ENCODE results near the gene TP53I3. TPM values are rescaled to one million over a fixed set of nuclear protein-coding genes. Genes with fewer than 3 reads are reported as not detected.

Gene TP53I3
- total RNA-seq, 2 experiments from 2014 or later: 0.38 to 0.82 TPM

GRCh38 chr2:24082787-24083566 is 1.7 kb downstream of the TP53I3 start:
- peaks cover 15% of the 10 kb centered on the region for H3K4me1 ChIP-seq (ENCODE audit: insufficient read depth, low read length, poor library complexity, severe bottlenecking)
- peak overlapping the region; percentile 80 for H3K4me2 ChIP-seq (ENCODE audit: low read length)
- H3K9me2 ChIP-seq (ENCODE audit: insufficient read depth, low read length): no peaks in the 10 kb centered on the region
- no peak for DNase-seq (ENCODE audit: low spot score)
- no peaks in the 10 kb centered on the region for H3K79me2 ChIP-seq (ENCODE audit: insufficient read depth, low read depth, low read length)
- no peak for TF ChIP-seq CTCF (conservative IDR thresholded peaks at IDR 0.05; ENCODE audit: low read length)
- TF ChIP-seq EZH2phosphoT487 (IDR thresholded peaks at IDR 0.05; ENCODE audit: borderline replicate concordance, low read depth, low read length): no peak
- H3K36me3 ChIP-seq (ENCODE audit: insufficient read depth, low read length): no peaks in the 10 kb centered on the region
- ChIA-PET CTCF (ENCODE audit: unreplicated experiment) (no interaction called here), POLR2A (interaction anchor here (0.5 to 2.2 kb wide), 4 partner anchors 32 to 568 kb away, joined by 3 to 13 read pairs (median 3); partner anchors contain the start of gene ATAD2B)
- peak overlapping the region; percentile 67 for H3K4me3 ChIP-seq (ENCODE audit: low read depth, low read length, poor library complexity, severe bottlenecking)
- BruUV-seq (replicated peaks): no TSS peak
- H3K27ac ChIP-seq (ENCODE audit: low read depth, low read length, poor library complexity, severe bottlenecking): peak overlapping the region; percentile 31
- no peaks in the 10 kb centered on the region for H4K20me1 ChIP-seq (ENCODE audit: insufficient read depth, low read length)
- H2AFZ ChIP-seq (ENCODE audit: low read length): peak overlapping the region; percentile 83; the same call in 1 of the 2 replicates
- intact Hi-C loops (cut with micrococcal nuclease; ENCODE audit: unreplicated experiment): no loop called here
- no peaks in the 10 kb centered on the region for H3K9me3 ChIP-seq (ENCODE audit: low read length)

GRCh38 chr2:24080701-24081100 is 3.9 kb downstream of the TP53I3 start:
- Histone ChIP-seq H3K27ac (ENCODE audit: low read depth, low read length, poor library complexity, severe bottlenecking) (no peak overlapping the region), H3K4me1 (ENCODE audit: insufficient read depth, low read length, poor library complexity, severe bottlenecking) (peaks cover 25% of the 10 kb centered on the region), H3K9me2 (ENCODE audit: insufficient read depth, low read length) (no peaks in the 10 kb centered on the region), H3K79me2 (ENCODE audit: insufficient read depth, low read depth, low read length) (peaks cover 4% of the 10 kb centered on the region; the same call in 1 of the 2 replicates), H4K20me1 (ENCODE audit: insufficient read depth, low read length) (no peaks in the 10 kb centered on the region), H2AFZ (ENCODE audit: low read length) (no peak overlapping the region), H3K36me3 (ENCODE audit: insufficient read depth, low read length) (no peaks in the 10 kb centered on the region), H3K4me2 (ENCODE audit: low read length) (no peak overlapping the region), H3K9me3 (ENCODE audit: low read length) (no peaks in the 10 kb centered on the region), H3K4me3 (ENCODE audit: low read depth, low read length, poor library complexity, severe bottlenecking) (no peak overlapping the region)
- DNase-seq (ENCODE audit: low spot score): no peak
- BruUV-seq (replicated peaks): no TSS peak
- ChIA-PET CTCF (ENCODE audit: unreplicated experiment) (no interaction called here), POLR2A (interaction anchor here (0.6 kb wide), 1 partner anchor 781 kb away, joined by 3 read pairs; no protein-coding TSS in a partner anchor)
- TF ChIP-seq EZH2phosphoT487 (IDR thresholded peaks at IDR 0.05; ENCODE audit: borderline replicate concordance, low read depth, low read length) (no peak), CTCF (conservative IDR thresholded peaks at IDR 0.05; ENCODE audit: low read length) (no peak)
- intact Hi-C loops (cut with micrococcal nuclease; ENCODE audit: unreplicated experiment): no loop called here

GRCh38 chr2:24077879-24078278 is 6.8 kb downstream of the TP53I3 start:
- H4K20me1 ChIP-seq (ENCODE audit: insufficient read depth, low read length): no peaks in the 10 kb centered on the region
- H3K4me3 ChIP-seq (ENCODE audit: low read depth, low read length, poor library complexity, severe bottlenecking): peak overlapping the region; percentile 80
- peaks cover 19% of the 10 kb centered on the region for H3K4me1 ChIP-seq (ENCODE audit: insufficient read depth, low read length, poor library complexity, severe bottlenecking)
- no peaks in the 10 kb centered on the region for H3K9me2 ChIP-seq (ENCODE audit: insufficient read depth, low read length)
- H2AFZ ChIP-seq (ENCODE audit: low read length): peak overlapping the region; percentile 73; the same call in 1 of the 2 replicates
- H3K36me3 ChIP-seq (ENCODE audit: insufficient read depth, low read length): peaks cover 17% of the 10 kb centered on the region
- CTCF ChIA-PET (ENCODE audit: unreplicated experiment): no interaction called here
- peaks cover 32% of the 10 kb centered on the region for H3K79me2 ChIP-seq (ENCODE audit: insufficient read depth, low read depth, low read length)
- TF ChIP-seq CTCF (conservative IDR thresholded peaks at IDR 0.05; ENCODE audit: low read length) (no peak), EZH2phosphoT487 (IDR thresholded peaks at IDR 0.05; ENCODE audit: borderline replicate concordance, low read depth, low read length) (no peak)
- no peak for DNase-seq (ENCODE audit: low spot score)
- H3K4me2 ChIP-seq (ENCODE audit: low read length): peak overlapping the region; percentile 85
- H3K9me3 ChIP-seq (ENCODE audit: low read length): no peaks in the 10 kb centered on the region
- intact Hi-C loops (cut with micrococcal nuclease; ENCODE audit: unreplicated experiment): loop anchor here (2.0 kb wide), 1 partner anchor 151 kb away; the partner anchor contains the start of gene ATAD2B
- POLR2A ChIA-PET: interaction anchor here (1.8 kb wide), 1 partner anchor 31 kb away, joined by 6 read pairs; the partner anchor contains the start of gene WDCP
- H3K27ac ChIP-seq (ENCODE audit: low read depth, low read length, poor library complexity, severe bottlenecking): no peak overlapping the region
- BruUV-seq (replicated peaks): no TSS peak
